ENCODE results near the gene UBE2J2. TPM values are rescaled to one million over a fixed set of nuclear protein-coding genes. Genes with fewer than 3 reads are reported as not detected.

Gene UBE2J2
- total and polyA plus RNA-seq, 11 donors, result 23.3 to 53.6 (median 34.7) TPM

- Histone ChIP-seq H3K27ac (no peak overlapping the region), H3K36me3 (no peaks in the 10 kb centered on the region), H3K9me3 (no peaks in the 10 kb centered on the region), H3K27me3 (peaks cover 0 to 23% (median 5%) of the 10 kb centered on the region in 9 donors), H3K4me1 (peaks cover 0 to 12% (median 0%) of the 10 kb centered on the region in 12 donors), H3K4me3 (no peak overlapping the region)
- TF ChIP-seq POLR2A (IDR thresholded peaks at IDR 0.05) (no peak), CTCF (IDR thresholded peaks at IDR 0.05) (no peak)
- ATAC-seq (no peak), DNase-seq (peak in 1 of 5 donors; percentile 19)
- intact Hi-C loops (cut with DNase I), result no loop called here
- 84 to 89% (median 88%) methylated on average over 14 of the region's 14 CpGs for WGBS, 4 donors
Measured at GRCh38 chr1:1282998-1283397, 9.3 kb upstream of the UBE2J2 start.

DNA sequence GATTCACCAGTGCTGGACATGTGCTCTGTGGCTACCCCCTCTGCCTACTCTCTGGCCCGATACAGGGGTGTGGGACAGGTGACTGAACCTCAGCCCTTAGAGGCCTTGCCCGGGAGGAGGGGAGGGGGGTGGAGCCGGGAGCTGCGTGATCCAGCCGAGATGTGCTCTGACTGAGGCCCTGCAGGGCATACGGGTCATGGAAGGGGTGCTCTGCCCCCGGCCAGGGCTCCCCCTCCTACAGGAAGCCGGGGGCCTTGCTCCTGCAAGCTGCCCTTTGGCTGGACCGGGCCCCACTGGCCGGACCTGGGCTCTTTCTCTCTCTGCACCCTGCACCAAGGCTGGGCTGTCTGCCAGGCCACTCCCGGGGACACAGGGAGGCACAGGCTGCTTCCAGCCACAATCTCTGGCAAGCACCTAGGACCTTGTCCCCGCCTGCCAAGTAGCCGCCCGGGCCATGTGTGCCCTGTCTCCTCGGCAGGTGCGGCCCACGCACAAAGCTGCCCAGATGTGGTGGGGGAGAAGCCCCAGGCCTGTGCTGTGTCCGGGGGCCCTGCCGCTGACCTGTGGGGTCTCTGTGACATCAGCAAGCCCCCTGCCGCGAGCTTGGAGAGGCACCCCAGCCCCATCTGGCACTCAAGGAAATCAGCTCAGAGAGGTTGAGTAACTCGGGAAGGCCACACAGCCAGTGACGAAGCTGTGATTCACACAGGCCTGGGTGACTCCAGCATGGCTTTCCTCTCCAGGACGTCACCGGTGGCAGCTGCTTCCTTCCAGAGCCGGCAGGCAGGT, 8.1 kb upstream of the UBE2J2 start:
- Histone ChIP-seq H3K36me3 (no peaks in the 10 kb centered on the region), H3K9me3 (no peaks in the 10 kb centered on the region), H3K4me3 (no peak overlapping the region), H3K27me3 (peaks cover 0 to 20% (median 5%) of the 10 kb centered on the region in 9 donors), H3K27ac (peak overlapping the region in 3 of 12 donors; percentile 24 to 55 (median 37)), H3K4me1 (peaks cover 0 to 12% (median 0%) of the 10 kb centered on the region in 12 donors)
- 28 to 41% (median 37%) methylated on average over 10 to 26 of the region's 26 CpGs for WGBS, 4 donors
- DNase-seq, result peak; percentile 80 to 92 (median 87)
- intact Hi-C loops (cut with DNase I), result no loop called here
- TF ChIP-seq POLR2A (IDR thresholded peaks at IDR 0.05), result no peak
- ATAC-seq, result peak; percentile 81 to 94 (median 90)

DNA sequence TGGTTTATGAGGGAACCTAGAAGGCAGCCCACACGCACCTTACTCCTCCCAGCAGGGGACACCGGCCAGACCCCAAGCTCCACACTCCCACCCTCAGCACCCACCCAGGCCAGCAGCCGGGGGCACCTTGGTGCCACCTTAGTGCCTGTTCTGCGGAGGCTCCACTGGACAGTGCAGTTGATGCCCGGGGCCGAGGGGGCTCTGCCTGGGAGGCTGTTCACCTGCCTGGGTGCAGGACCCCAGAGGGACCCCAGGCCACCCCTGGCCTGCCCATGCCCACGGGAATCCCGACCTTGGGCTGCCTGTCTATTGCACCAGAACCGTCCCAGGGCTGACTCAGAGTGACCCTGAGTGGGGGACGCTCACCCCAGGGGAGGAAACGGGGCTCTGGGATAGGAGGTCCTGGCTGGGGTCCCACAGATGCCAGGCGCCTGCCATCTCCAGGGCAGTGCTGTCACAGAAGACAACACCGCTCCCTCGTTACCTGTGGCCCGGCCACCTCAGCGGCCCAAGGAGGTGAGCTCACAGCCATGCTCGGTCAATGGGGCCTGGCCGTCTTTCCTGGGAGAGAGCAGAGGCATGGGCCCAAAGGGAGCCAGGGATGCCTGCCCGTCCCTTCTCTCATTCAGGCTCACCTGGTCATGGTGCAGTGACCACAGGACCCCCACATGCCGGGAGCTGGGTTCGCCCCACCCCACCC, 7.3 kb upstream of the UBE2J2 start:
- TF ChIP-seq POLR2A (IDR thresholded peaks at IDR 0.05) (no peak), CTCF (IDR thresholded peaks at IDR 0.05) (no peak)
- DNase-seq (peak in 1 of 5 donors; percentile 68), ATAC-seq (peak in 1 of 4 donors; percentile 3)
- H3K27ac ChIP-seq, result peak overlapping the region in 1 of 12 donors; percentile 24
- 84 to 91% (median 90%) methylated on average over 18 to 21 of the region's 21 CpGs for WGBS, 4 donors
- H3K9me3 ChIP-seq, result no peaks in the 10 kb centered on the region
- peaks cover 0 to 13% (median 3%) of the 10 kb centered on the region in 9 donors for H3K27me3 ChIP-seq
- no peaks in the 10 kb centered on the region for H3K36me3 ChIP-seq
- peaks cover 0 to 12% (median 0%) of the 10 kb centered on the region in 12 donors for H3K4me1 ChIP-seq
- intact Hi-C loops (cut with DNase I), result no loop called here
- no peak overlapping the region for H3K4me3 ChIP-seq

DNA sequence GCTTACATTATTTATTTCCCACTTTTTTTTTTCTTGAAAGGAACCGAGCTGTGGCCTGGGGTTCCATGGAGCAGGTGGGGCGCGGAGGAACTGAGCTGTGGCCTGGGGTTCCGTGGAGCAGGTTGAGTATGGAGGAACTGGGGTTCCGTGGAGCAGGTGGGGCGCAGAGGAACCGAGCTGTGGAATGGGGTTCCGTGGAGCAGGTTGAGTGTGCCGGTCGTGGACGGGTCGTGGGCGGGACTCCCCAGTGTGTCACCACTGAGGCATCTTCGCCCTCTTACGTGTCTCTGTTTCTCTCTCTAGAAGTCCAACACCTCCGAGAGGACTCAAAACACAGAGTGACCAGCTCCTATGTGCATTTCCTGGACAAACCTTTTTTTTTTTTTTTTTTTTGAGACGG, 5.4 kb upstream of the UBE2J2 start:
- no peak for ATAC-seq
- Histone ChIP-seq H3K27me3 (no peaks in the 10 kb centered on the region), H3K4me1 (peaks cover 0 to 22% (median 8%) of the 10 kb centered on the region in 12 donors), H3K4me3 (no peak overlapping the region), H3K27ac (no peak overlapping the region), H3K36me3 (no peaks in the 10 kb centered on the region), H3K9me3 (no peaks in the 10 kb centered on the region)
- 89 to 95% (median 93%) methylated on average over 16 to 17 of the region's 17 CpGs for WGBS, 4 donors
- intact Hi-C loops (cut with DNase I), result no loop called here
- DNase-seq, result no peak
- TF ChIP-seq POLR2A (IDR thresholded peaks at IDR 0.05), result no peak

DNA sequence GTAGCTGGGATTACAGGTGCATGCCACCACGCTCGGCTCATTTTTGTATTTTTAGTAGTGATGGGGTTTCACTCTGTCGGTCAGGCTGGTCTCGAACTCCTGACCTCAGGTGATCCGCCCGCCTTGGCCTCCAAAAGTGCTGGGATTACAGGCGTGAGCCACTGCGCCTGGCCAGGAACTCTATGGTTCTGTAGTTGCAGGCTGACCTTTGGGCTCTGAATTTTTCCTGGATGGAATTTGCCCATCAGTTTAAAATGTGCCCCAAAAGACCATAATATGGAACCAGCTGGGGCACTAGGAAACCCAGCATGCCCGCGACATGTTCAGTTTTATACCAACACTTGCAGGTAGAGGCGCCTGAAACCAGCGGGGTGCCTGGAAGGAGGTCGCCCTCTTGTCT, 5.0 kb upstream of the UBE2J2 start:
- Histone ChIP-seq H3K9me3 (no peaks in the 10 kb centered on the region), H3K27ac (no peak overlapping the region), H3K36me3 (no peaks in the 10 kb centered on the region), H3K27me3 (no peaks in the 10 kb centered on the region), H3K4me3 (no peak overlapping the region), H3K4me1 (peaks cover 0 to 22% (median 8%) of the 10 kb centered on the region in 12 donors)
- WGBS, 4 donors, result 90 to 96% (median 95%) methylated on average over 13 of the region's 13 CpGs
- no peak for DNase-seq
- intact Hi-C loops (cut with DNase I), result no loop called here
- no peak for TF ChIP-seq CTCF (IDR thresholded peaks at IDR 0.05)
- no peak for TF ChIP-seq POLR2A (IDR thresholded peaks at IDR 0.05)
- no peak for ATAC-seq
